Fibroblast of mammary gland (primary cell): ENCODE data around the gene TMEM185B.

Experiments used
- DNase-seq: peaks from one replicate; pipeline ENCODE4 v3.0.0-alpha.2; 2010; ENCODE audit warnings: low read depth
- H3K4me3 ChIP-seq: 2 replicates; pipeline ENCODE4 v1.5.1; 2011; ENCODE audit warnings: low read depth, mild to moderate bottlenecking, low read length, moderate library complexity; ENCODE audit not compliant: control insufficient read depth
- TF ChIP-seq, protein P1 (sequence below): conservative IDR thresholded peaks from 2 replicates; pipeline ENCODE4 v1.5.1; 2011; ENCODE audit warnings: low read depth, low read length, inconsistent platforms; ENCODE audit not compliant: control insufficient read depth, insufficient read depth

TMEM185B gene

GRCh38 chr2:120226316-120226715 lies 3.1 kb upstream of the TMEM185B start:
- H3K4me3 ChIP-seq = no peak overlapping the region
- no peak for DNase-seq
- TF ChIP-seq, protein P1, sequence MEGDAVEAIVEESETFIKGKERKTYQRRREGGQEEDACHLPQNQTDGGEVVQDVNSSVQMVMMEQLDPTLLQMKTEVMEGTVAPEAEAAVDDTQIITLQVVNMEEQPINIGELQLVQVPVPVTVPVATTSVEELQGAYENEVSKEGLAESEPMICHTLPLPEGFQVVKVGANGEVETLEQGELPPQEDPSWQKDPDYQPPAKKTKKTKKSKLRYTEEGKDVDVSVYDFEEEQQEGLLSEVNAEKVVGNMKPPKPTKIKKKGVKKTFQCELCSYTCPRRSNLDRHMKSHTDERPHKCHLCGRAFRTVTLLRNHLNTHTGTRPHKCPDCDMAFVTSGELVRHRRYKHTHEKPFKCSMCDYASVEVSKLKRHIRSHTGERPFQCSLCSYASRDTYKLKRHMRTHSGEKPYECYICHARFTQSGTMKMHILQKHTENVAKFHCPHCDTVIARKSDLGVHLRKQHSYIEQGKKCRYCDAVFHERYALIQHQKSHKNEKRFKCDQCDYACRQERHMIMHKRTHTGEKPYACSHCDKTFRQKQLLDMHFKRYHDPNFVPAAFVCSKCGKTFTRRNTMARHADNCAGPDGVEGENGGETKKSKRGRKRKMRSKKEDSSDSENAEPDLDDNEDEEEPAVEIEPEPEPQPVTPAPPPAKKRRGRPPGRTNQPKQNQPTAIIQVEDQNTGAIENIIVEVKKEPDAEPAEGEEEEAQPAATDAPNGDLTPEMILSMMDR = no peak

DNA sequence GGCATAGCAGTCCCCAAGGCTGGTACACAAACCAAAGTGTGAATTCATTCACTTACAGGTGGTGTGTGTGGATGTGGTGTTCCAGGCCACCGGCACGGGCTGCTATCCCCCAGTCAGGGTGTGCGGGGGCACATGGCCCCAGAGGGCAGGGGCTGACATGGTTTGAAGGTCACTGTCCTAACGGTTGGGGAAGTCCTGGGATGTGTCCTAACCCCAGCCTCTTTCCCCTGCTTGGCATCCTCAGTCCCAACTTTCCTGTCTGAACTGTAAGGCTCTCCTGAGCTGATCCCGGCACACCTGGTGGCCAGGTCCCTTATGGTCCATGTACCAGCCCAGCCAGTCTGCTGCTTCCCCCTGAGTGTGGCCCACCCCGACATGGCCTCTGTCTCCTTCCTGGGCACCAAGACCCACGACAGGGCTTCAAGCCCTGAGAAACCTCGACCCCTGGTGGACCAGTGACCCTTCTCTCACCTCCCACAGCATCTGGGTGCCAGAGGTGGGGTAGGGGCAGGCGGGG lies 2.4 kb upstream of the TMEM185B start:
- no peak for DNase-seq
- no peak overlapping the region for H3K4me3 ChIP-seq
- TF ChIP-seq, protein P1 = no peak

DNA sequence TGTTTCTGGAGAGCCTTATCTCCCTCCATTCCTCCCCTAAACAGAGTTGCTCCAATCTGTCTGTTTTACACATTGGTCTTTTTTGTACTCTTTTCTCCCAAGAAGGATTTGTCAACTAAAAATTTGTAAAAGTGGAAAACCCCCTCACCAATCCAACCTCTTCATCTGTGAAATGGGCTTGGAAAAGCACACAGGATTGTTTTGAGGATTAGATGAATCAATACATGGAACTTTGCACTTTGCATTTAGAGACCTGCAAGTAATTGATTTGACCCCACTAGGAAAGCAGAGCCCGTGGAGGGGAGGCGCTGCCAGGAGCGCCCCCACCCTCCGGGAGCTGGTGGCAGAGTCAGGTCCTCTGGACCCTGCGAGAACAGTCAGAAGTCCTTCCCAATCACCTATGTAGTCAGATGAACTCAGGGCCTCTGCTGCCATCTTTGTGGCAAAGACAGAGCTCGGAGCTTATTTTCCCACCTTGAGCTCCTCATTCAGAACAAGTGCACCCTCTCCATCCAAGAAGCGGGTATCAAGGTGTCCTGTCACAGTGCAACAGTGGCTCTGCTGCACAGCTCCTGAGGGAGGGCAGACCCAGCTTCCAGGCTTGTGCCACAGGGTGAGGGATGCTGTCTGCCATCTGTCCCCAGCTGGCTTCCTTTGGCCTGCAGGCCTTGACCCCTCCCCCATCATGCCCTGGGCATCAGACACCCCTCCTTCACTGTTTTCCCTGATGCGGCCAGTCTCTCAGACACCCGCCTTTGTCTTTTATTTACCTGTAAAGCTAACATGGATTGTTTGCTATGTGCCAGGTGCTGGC lies 1.7 kb upstream of the TMEM185B start:
- no peak overlapping the region for H3K4me3 ChIP-seq
- TF ChIP-seq, protein P1 = no peak
- no peak for DNase-seq

GRCh38 chr2:120224256-120224655 lies 1.1 kb upstream of the TMEM185B start:
- DNase-seq = no peak
- TF ChIP-seq, protein P1 = no peak
- no peak overlapping the region for H3K4me3 ChIP-seq

DNA sequence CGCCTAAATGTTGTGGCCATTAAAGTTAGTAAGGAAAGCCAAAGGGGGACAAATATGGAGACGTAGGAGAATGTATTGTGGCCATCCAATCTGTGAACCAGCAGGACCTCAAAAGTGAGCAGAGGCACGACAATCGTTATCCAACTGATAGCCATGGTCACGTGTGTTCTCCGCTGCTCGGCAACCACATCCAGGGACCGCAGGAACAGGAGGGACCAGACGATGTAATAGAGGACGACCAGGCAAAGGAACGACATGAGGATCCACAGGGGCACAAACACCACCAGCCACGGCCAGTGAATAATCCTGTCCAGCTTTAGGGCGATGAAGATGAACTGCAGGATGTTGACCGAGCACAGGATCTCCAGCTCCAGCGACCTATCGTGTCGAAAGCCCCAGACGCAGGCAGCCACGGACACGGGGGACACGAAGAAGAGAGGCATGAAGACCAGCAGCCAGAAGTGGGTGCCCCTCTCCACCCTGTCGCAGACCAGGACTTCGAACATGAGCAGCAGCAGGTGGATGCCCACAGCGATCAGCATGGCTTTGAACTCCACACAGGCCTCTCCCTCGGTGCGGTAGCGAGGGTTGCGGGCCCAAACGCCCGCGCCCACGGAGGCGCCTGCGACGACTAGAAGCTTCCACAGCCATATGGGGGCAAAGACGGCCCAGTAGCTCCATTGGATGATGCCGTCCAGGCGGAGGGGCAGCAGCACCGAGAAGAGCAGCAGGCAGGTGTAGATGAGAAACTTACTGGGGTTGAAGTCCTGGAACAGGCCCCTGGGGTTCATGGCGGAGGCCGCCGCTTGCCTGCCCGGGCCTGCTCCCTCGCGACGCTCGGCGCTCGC lies 790 bp downstream of the TMEM185B start:
- no peak for DNase-seq
- peak overlapping the region; percentile 29 for H3K4me3 ChIP-seq
- TF ChIP-seq, protein P1 = no peak

GRCh38 chr2:120221616-120222015 lies 1.6 kb downstream of the TMEM185B start:
- DNase-seq = no peak
- TF ChIP-seq, protein P1 = no peak
- no peak overlapping the region for H3K4me3 ChIP-seq
